ENCODE data around the gene NFASC. TPM values are rescaled to one million over a fixed set of nuclear protein-coding genes. Genes with fewer than 3 reads are reported as not detected.

NFASC gene
- polyA plus RNA-seq, 3 donors = 0.08 TPM; not detected in 2

DNA sequence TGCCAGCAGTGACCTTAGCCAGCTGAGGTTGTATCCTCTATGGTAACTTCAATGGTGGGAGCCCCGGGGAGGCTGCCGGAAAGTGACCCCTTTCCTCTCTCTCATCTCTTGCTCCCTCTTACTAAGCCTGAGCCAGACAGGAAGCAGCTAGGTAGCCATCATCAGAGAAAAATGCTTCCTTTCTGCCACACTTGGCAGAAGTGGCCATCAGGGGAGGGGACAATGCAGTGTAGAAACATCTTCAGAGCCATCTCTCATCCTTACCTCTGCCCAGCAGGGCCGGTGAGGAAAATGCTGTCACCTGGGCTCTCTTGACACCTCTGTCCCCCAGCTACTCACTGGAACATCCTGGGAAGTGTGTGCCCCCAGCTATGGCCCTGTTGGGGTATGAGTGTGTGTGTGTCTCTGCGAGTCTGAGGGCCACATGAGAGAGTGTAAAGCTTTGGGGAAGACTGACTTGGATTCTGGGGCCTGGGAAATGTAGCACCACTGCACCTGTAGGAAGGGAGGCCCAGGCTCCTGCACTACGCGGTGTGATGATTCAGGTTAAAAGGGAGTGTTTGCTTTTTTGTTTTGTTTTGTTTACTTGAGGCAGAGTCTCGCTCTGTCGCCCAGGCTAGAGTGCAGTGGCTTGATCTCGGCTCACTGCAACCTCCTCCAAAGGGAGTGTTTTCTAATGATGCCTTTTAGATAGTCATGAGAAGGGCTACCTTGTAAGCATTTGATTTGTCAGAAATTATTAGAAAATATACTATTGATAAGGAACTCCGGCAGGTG, 123.6 kb downstream of the NFASC start:
- Histone ChIP-seq H3K27me3 (ENCODE audit: control insufficient read depth in 2 of 2, insufficient read depth in 2 of 2, low read length in 2 of 2) (no peaks in the 10 kb centered on the region), H3K9ac (ENCODE audit: insufficient read depth, low read length, poor library complexity, severe bottlenecking) (no peak overlapping the region), H3K9me3 (replicated peaks in 1 of 2; ENCODE audit: control insufficient read depth in 1 of 2, insufficient read depth in 1 of 2, low read length in 2 of 2) (no peaks in the 10 kb centered on the region), H3K27ac (ENCODE audit: low read depth in 1 of 2, low read length in 2 of 2) (no peak overlapping the region), H3K4me3 (replicated peaks in 1 of 3; ENCODE audit: low read depth in 2 of 3, low read length in 3 of 3) (no peak overlapping the region), H2AFZ (ENCODE audit: insufficient read depth, low read depth, low read length, poor library complexity, severe bottlenecking) (peak overlapping the region; percentile 25), H4K20me1 (ENCODE audit: insufficient read depth, low read length) (no peaks in the 10 kb centered on the region), H3K4me1 (ENCODE audit: control insufficient read depth in 1 of 2, insufficient read depth in 2 of 2, low read length in 2 of 2) (peaks cover 21 to 24% of the 10 kb centered on the region in 2 donors), H3K36me3 (replicated peaks in 1 of 2; ENCODE audit: control insufficient read depth in 1 of 2, insufficient read depth in 2 of 2, low read length in 2 of 2) (no peaks in the 10 kb centered on the region), H3K4me2 (replicated peaks; ENCODE audit: extremely low read depth, low read length, poor library complexity, severe bottlenecking) (no peak overlapping the region), H3K79me2 (ENCODE audit: insufficient read depth, low read length) (no peaks in the 10 kb centered on the region)
- Mint-ChIP-seq H3K9me3 (peaks cover 0 to 5% (median 3%) of the 10 kb centered on the region in 7 donors), H3K4me3 (no peak overlapping the region), H3K27ac (peak overlapping the region in 3 of 7 donors; percentile 11 to 40 (median 32)), H3K36me3 (peaks cover 0 to 4% of the 10 kb centered on the region in 2 donors), H3K27me3 (ENCODE audit: low read depth in 3 of 3) (peaks cover 1 to 3% (median 2%) of the 10 kb centered on the region in 3 donors), H3K4me1 (peaks cover 31% of the 10 kb centered on the region)
- WGBS (ENCODE audit: insufficient coverage) = 96% methylated on average over 7 of the region's 10 CpGs
- no peak for DNase-seq
- intact Hi-C loops (cut with micrococcal nuclease) = no loop called here
- no peak for TF ChIP-seq CTCF (IDR thresholded peaks at IDR 0.05)

DNA sequence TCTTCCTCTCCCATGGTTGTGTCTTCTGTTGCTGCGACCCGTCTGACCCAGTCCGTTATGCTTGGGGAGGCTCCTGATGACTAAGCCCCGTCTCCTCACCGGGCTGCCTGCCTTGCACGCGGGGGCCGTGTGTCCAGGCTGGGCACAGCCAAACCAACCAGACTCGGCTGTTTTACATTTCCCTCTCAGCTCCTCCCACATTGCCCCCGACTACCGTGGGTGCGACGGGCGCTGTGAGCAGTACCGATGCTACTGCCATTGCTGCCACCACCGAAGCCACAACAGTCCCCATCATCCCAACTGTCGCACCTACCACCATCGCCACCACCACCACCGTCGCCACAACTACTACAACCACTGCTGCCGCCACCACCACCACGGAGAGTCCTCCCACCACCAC, 126.3 kb downstream of the NFASC start:
- H2AFZ ChIP-seq (ENCODE audit: insufficient read depth, low read depth, low read length, poor library complexity, severe bottlenecking) = no peak overlapping the region
- H3K79me2 ChIP-seq (ENCODE audit: insufficient read depth, low read length) = no peaks in the 10 kb centered on the region
- no peak overlapping the region for H3K4me3 ChIP-seq (replicated peaks in 1 of 3; ENCODE audit: low read depth in 2 of 3, low read length in 3 of 3)
- no peaks in the 10 kb centered on the region for H3K27me3 ChIP-seq (ENCODE audit: control insufficient read depth in 2 of 2, insufficient read depth in 2 of 2, low read length in 2 of 2)
- H3K27ac Mint-ChIP-seq = no peak overlapping the region
- peaks cover 1 to 2% (median 2%) of the 10 kb centered on the region in 3 donors for H3K27me3 Mint-ChIP-seq (ENCODE audit: low read depth in 3 of 3)
- no peak overlapping the region for H3K9ac ChIP-seq (ENCODE audit: insufficient read depth, low read length, poor library complexity, severe bottlenecking)
- no peaks in the 10 kb centered on the region for H3K36me3 ChIP-seq (replicated peaks in 1 of 2; ENCODE audit: control insufficient read depth in 1 of 2, insufficient read depth in 2 of 2, low read length in 2 of 2)
- TF ChIP-seq CTCF (IDR thresholded peaks at IDR 0.05) = no peak
- peaks cover 21% of the 10 kb centered on the region for H3K4me1 Mint-ChIP-seq
- peaks cover 12 to 16% of the 10 kb centered on the region in 2 donors for H3K4me1 ChIP-seq (ENCODE audit: control insufficient read depth in 1 of 2, insufficient read depth in 2 of 2, low read length in 2 of 2)
- 95% methylated on average over 21 of the region's 22 CpGs for WGBS (ENCODE audit: insufficient coverage)
- peaks cover 0 to 5% (median 3%) of the 10 kb centered on the region in 7 donors for H3K9me3 Mint-ChIP-seq
- intact Hi-C loops (cut with micrococcal nuclease) = no loop called here
- no peak overlapping the region for H3K4me3 Mint-ChIP-seq
- H3K36me3 Mint-ChIP-seq = peaks cover 0 to 4% of the 10 kb centered on the region in 2 donors
- no peak overlapping the region for H3K4me2 ChIP-seq (replicated peaks; ENCODE audit: extremely low read depth, low read length, poor library complexity, severe bottlenecking)
- no peaks in the 10 kb centered on the region for H4K20me1 ChIP-seq (ENCODE audit: insufficient read depth, low read length)
- DNase-seq = no peak
- H3K9me3 ChIP-seq (replicated peaks in 1 of 2; ENCODE audit: control insufficient read depth in 1 of 2, insufficient read depth in 1 of 2, low read length in 2 of 2) = no peaks in the 10 kb centered on the region
- H3K27ac ChIP-seq (ENCODE audit: low read depth in 1 of 2, low read length in 2 of 2) = no peak overlapping the region

Data from CD14-positive monocyte (primary cell).